ENCODE measurements around the gene SOHLH1.
A peak's percentile ranks its signal among the peaks of the same experiment; 100 is the strongest.

Gene SOHLH1

DNA sequence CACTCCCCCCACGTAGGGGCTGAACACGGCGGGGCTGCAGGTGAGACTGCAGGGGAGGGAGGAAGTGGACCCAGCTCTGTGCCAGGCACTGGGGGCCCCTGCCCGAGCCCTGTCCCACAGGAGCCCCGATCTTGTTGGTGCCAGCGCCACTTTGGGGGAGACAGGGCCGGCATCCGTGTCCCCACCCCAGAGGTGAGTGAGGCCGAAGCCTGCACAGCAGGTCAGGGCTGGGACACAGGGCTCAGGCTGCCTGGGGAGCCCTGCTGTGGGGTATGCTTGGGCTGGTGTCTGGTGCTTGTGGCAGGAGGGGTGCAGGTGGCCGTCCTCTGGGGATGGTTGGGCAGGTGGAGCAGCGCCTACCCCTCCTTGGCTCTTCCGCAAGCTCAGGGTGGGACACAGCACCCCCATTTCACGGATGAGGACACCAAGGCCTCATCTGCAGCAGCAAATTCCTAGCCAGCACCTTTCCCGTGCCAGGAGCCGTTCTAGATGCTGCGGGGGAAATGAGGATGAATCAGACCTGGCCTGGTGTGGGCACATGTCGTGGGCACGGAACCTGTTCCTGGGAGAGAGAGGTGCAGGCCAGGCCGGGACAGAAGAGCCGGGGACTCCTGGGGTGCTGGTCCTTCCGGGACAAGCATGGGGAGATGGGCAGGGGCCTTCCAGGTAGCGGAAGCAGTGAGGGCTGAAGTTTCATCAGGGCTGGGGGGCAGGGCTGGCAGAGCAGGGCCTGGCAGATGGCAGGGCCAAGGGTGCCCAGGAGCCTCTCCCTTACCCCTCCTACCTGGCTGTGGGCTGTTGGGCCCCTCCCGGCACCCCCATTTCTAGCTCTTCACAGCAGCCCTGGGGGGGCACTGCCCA is 37.9 kb upstream of the SOHLH1 start:
- H3K79me1 ChIP-seq (ENCODE audit: low read length): no peaks in the 10 kb centered on the region
- peaks cover 25% of the 10 kb centered on the region for H3K9me3 ChIP-seq (ENCODE audit: insufficient read depth, low read depth, low read length)
- no peak overlapping the region for H3K27ac ChIP-seq (ENCODE audit: low read depth, low read length)
- no peak overlapping the region for H2AK5ac ChIP-seq (ENCODE audit: low read length)
- WGBS (ENCODE audit: extremely low coverage, insufficient coverage, insufficient read length): no CpG with 5 or more reads among the region's 23 CpGs
- no peaks in the 10 kb centered on the region for H3K4me1 ChIP-seq (ENCODE audit: control insufficient read depth in 1 of 2, insufficient read depth in 2 of 2, low read length in 2 of 2)
- no peaks in the 10 kb centered on the region for H3K36me3 ChIP-seq (ENCODE audit: control insufficient read depth in 1 of 2, insufficient read depth in 2 of 2, low read length in 2 of 2)
- no peak overlapping the region for H3K4ac ChIP-seq (ENCODE audit: low read depth, low read length)
- no peak overlapping the region for H3K9ac ChIP-seq (ENCODE audit: low read length)
- H3K18ac ChIP-seq (ENCODE audit: low read length): no peak overlapping the region
- peaks cover 21% of the 10 kb centered on the region for H3K27me3 ChIP-seq (ENCODE audit: insufficient read depth, low read length)
- H4K12ac ChIP-seq (ENCODE audit: low read depth, low read length): no peak overlapping the region
- no peak overlapping the region for H3K23ac ChIP-seq (ENCODE audit: low read length)
- H3K79me2 ChIP-seq (ENCODE audit: control insufficient read depth, insufficient read depth, low read length, poor library complexity): no peaks in the 10 kb centered on the region
- no peak overlapping the region for H4K91ac ChIP-seq (ENCODE audit: low read depth, low read length)
- no peak overlapping the region for H3K4me2 ChIP-seq (ENCODE audit: low read length)
- H2BK12ac ChIP-seq (ENCODE audit: low read length): no peak overlapping the region
- no peak overlapping the region for H2AFZ ChIP-seq (ENCODE audit: insufficient read depth, low read length, poor library complexity)
- no peak overlapping the region for H4K8ac ChIP-seq (ENCODE audit: low read depth, low read length)
- H2BK120ac ChIP-seq (ENCODE audit: insufficient read depth, low read length, poor library complexity): no peak overlapping the region
- no peak overlapping the region for H3K14ac ChIP-seq (ENCODE audit: low read length)
- H3K4me3 ChIP-seq (ENCODE audit: low read depth, low read length): no peak overlapping the region
- H2BK5ac ChIP-seq (ENCODE audit: low read depth, low read length, poor library complexity): no peak overlapping the region
- no peak for DNase-seq

DNA sequence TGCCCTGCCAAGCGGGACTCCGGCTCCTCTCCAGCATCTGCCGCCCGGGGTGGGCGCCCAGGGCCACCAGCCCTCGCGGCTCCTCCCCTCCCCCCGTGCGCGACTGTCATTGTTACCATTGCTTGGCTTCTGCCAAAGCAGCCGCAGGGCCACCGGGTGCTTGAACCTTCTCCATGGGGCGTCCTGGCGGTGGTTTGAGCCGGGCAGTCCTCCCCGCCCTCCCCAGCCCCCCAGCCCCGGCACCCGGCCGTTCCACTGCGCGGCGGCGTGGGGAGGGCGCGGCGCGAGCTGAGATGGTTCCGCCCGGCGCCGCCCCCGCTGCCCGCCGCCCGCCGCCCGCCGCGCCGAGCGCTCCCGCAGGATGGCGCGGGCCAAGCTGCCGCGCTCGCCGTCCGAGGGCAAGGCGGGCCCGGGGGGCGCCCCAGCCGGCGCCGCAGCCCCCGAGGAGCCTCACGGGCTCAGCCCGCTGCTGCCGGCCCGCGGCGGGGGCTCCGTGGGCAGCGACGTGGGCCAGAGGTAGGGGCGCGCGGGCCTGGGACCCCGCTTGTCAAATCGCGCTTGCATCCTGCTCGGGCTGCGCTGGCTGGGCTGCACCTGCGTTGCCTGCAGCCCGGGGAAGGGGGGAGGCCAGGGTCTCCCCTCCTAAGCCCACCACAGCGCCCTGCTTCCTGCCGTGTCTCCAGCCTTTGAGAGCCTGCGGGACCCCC is 37.1 kb upstream of the SOHLH1 start:
- Histone ChIP-seq H3K4me3 (ENCODE audit: low read depth, low read length) (no peak overlapping the region), H3K23ac (ENCODE audit: low read length) (no peak overlapping the region), H4K91ac (ENCODE audit: low read depth, low read length) (no peak overlapping the region), H2BK120ac (ENCODE audit: insufficient read depth, low read length, poor library complexity) (no peak overlapping the region), H3K9me3 (ENCODE audit: insufficient read depth, low read depth, low read length) (peaks cover 28% of the 10 kb centered on the region), H3K9ac (ENCODE audit: low read length) (no peak overlapping the region), H4K12ac (ENCODE audit: low read depth, low read length) (no peak overlapping the region), H2BK12ac (ENCODE audit: low read length) (no peak overlapping the region), H3K4me2 (ENCODE audit: low read length) (peak overlapping the region; percentile 9), H3K27ac (ENCODE audit: low read depth, low read length) (no peak overlapping the region), H3K14ac (ENCODE audit: low read length) (no peak overlapping the region), H2AFZ (ENCODE audit: insufficient read depth, low read length, poor library complexity) (no peak overlapping the region), H3K4ac (ENCODE audit: low read depth, low read length) (no peak overlapping the region), H4K8ac (ENCODE audit: low read depth, low read length) (no peak overlapping the region), H3K79me1 (ENCODE audit: low read length) (no peaks in the 10 kb centered on the region), H3K18ac (ENCODE audit: low read length) (no peak overlapping the region), H2AK5ac (ENCODE audit: low read length) (no peak overlapping the region), H2BK5ac (ENCODE audit: low read depth, low read length, poor library complexity) (no peak overlapping the region), H3K27me3 (ENCODE audit: insufficient read depth, low read length) (peaks cover 21% of the 10 kb centered on the region), H3K79me2 (ENCODE audit: control insufficient read depth, insufficient read depth, low read length, poor library complexity) (no peaks in the 10 kb centered on the region), H3K36me3 (ENCODE audit: control insufficient read depth in 1 of 2, insufficient read depth in 2 of 2, low read length in 2 of 2) (no peaks in the 10 kb centered on the region), H3K4me1 (ENCODE audit: control insufficient read depth in 1 of 2, insufficient read depth in 2 of 2, low read length in 2 of 2) (no peaks in the 10 kb centered on the region)
- no peak for DNase-seq
- no CpG with 5 or more reads among the region's 78 CpGs for WGBS (ENCODE audit: extremely low coverage, insufficient coverage, insufficient read length)

DNA sequence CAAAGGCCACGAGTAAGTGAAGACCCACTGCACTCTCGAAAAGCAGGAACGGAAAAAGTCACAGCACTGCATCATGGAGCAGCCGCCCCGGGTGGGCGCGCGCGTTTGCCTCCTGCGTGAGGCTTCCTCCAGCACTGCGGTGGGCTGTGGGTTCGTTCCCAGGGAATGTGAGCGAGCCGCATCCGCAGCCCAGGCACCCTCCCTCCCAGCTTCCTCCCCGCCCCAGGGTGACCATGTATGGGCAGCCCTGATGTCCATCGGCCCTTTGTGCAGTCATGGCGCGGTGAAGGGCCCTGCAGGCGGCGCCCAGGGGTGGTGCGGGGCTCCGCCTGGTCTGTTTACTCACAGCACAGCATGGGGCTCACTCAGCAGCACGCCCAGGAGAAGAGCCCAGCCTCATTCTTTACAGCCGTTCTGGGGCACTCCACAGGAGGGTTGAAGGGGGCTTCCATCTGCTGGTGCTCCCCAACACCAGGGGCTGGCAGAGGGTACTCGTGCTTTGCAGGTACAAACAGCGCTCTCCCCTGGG is 35.4 kb upstream of the SOHLH1 start:
- Histone ChIP-seq H3K4me1 (ENCODE audit: control insufficient read depth in 1 of 2, insufficient read depth in 2 of 2, low read length in 2 of 2) (no peaks in the 10 kb centered on the region), H3K79me2 (ENCODE audit: control insufficient read depth, insufficient read depth, low read length, poor library complexity) (no peaks in the 10 kb centered on the region), H2BK12ac (ENCODE audit: low read length) (no peak overlapping the region), H3K9me3 (ENCODE audit: insufficient read depth, low read depth, low read length) (peaks cover 35% of the 10 kb centered on the region), H3K4me2 (ENCODE audit: low read length) (no peak overlapping the region), H3K4ac (ENCODE audit: low read depth, low read length) (no peak overlapping the region), H3K27me3 (ENCODE audit: insufficient read depth, low read length) (peaks cover 21% of the 10 kb centered on the region), H2BK5ac (ENCODE audit: low read depth, low read length, poor library complexity) (no peak overlapping the region), H3K23ac (ENCODE audit: low read length) (no peak overlapping the region), H3K79me1 (ENCODE audit: low read length) (no peaks in the 10 kb centered on the region), H3K27ac (ENCODE audit: low read depth, low read length) (no peak overlapping the region), H3K4me3 (ENCODE audit: low read depth, low read length) (no peak overlapping the region), H3K18ac (ENCODE audit: low read length) (no peak overlapping the region), H3K14ac (ENCODE audit: low read length) (no peak overlapping the region), H2BK120ac (ENCODE audit: insufficient read depth, low read length, poor library complexity) (no peak overlapping the region), H3K9ac (ENCODE audit: low read length) (no peak overlapping the region), H4K8ac (ENCODE audit: low read depth, low read length) (no peak overlapping the region), H4K91ac (ENCODE audit: low read depth, low read length) (no peak overlapping the region), H3K36me3 (ENCODE audit: control insufficient read depth in 1 of 2, insufficient read depth in 2 of 2, low read length in 2 of 2) (no peaks in the 10 kb centered on the region), H4K12ac (ENCODE audit: low read depth, low read length) (no peak overlapping the region), H2AK5ac (ENCODE audit: low read length) (no peak overlapping the region), H2AFZ (ENCODE audit: insufficient read depth, low read length, poor library complexity) (no peak overlapping the region)
- WGBS (ENCODE audit: extremely low coverage, insufficient coverage, insufficient read length): no CpG with 5 or more reads among the region's 27 CpGs
- no peak for DNase-seq

DNA sequence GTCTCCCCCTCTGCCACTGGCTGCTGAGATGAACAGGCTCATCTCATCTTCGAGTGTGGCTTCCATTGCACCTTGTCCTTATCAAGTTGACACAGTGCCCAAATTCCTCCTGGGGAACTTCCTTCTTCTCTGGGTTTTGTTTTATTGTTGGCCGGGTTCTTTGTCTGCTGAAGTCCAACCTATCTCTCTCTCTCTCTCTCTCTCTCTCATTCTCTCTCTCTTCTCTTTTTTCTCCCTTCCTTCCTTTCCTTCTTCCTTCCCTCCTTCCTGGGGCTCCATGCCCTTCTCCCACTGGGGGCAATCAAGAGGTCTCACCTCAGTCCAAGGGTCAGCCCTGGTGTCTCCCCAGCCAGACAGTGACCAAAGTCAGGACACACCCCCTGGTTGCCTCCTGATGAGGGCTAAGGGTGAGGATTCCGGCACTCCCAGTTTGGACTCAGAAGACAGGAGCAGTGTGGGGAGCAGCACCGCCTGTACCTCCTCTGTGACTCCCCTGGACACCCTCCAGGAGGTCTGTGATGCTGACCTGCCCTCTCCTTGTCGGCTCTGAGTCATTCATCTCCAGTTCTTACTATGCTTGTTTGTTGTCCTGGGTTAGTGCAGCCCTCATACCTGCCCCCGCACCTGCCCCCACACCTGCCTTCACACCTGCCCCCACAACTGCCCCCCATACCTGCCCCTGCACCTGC is 33.4 kb upstream of the SOHLH1 start:
- H2BK5ac ChIP-seq (ENCODE audit: low read depth, low read length, poor library complexity): no peak overlapping the region
- H4K91ac ChIP-seq (ENCODE audit: low read depth, low read length): no peak overlapping the region
- H2AFZ ChIP-seq (ENCODE audit: insufficient read depth, low read length, poor library complexity): no peak overlapping the region
- WGBS (ENCODE audit: extremely low coverage, insufficient coverage, insufficient read length): no CpG with 5 or more reads among the region's 6 CpGs
- DNase-seq: no peak
- H2AK5ac ChIP-seq (ENCODE audit: low read length): no peak overlapping the region
- H3K4ac ChIP-seq (ENCODE audit: low read depth, low read length): no peak overlapping the region
- no peaks in the 10 kb centered on the region for H3K4me1 ChIP-seq (ENCODE audit: control insufficient read depth in 1 of 2, insufficient read depth in 2 of 2, low read length in 2 of 2)
- no peak overlapping the region for H3K9ac ChIP-seq (ENCODE audit: low read length)
- no peak overlapping the region for H3K23ac ChIP-seq (ENCODE audit: low read length)
- no peaks in the 10 kb centered on the region for H3K79me1 ChIP-seq (ENCODE audit: low read length)
- peaks cover 35% of the 10 kb centered on the region for H3K9me3 ChIP-seq (ENCODE audit: insufficient read depth, low read depth, low read length)
- H4K12ac ChIP-seq (ENCODE audit: low read depth, low read length): no peak overlapping the region
- H2BK12ac ChIP-seq (ENCODE audit: low read length): no peak overlapping the region
- peak overlapping the region; percentile 23 for H3K4me3 ChIP-seq (ENCODE audit: low read depth, low read length)
- no peak overlapping the region for H3K18ac ChIP-seq (ENCODE audit: low read length)
- no peak overlapping the region for H3K27ac ChIP-seq (ENCODE audit: low read depth, low read length)
- no peak overlapping the region for H4K8ac ChIP-seq (ENCODE audit: low read depth, low read length)
- no peaks in the 10 kb centered on the region for H3K36me3 ChIP-seq (ENCODE audit: control insufficient read depth in 1 of 2, insufficient read depth in 2 of 2, low read length in 2 of 2)
- no peaks in the 10 kb centered on the region for H3K79me2 ChIP-seq (ENCODE audit: control insufficient read depth, insufficient read depth, low read length, poor library complexity)
- H3K14ac ChIP-seq (ENCODE audit: low read length): no peak overlapping the region
- peaks cover 21% of the 10 kb centered on the region for H3K27me3 ChIP-seq (ENCODE audit: insufficient read depth, low read length)
- H2BK120ac ChIP-seq (ENCODE audit: insufficient read depth, low read length, poor library complexity): no peak overlapping the region
- no peak overlapping the region for H3K4me2 ChIP-seq (ENCODE audit: low read length)
